HepG2 (cell line): ENCODE measurements around the gene ALDOA. TPM values are rescaled to one million over a fixed set of nuclear protein-coding genes. Genes with fewer than 3 reads are reported as not detected.

Experiments
- CHD2 ChIP-seq: IDR thresholded peaks from 2 replicates; pipeline ENCODE4 v1.6.1; 2011; ENCODE audit warnings: low read depth, low read length, improper control_type of control experiment
- DZIP1 ChIP-seq: sonication (generic); formaldehyde crosslinking; IDR thresholded peaks from 2 replicates; pipeline ENCODE4 v1.5.0; 2020; ENCODE audit warnings: mild to moderate bottlenecking, missing genetic modification reagents
- GMEB1 ChIP-seq: sonication (generic); formaldehyde crosslinking; IDR thresholded peaks from 2 replicates; pipeline ENCODE4 v1.5.1; 2020; ENCODE audit warnings: missing genetic modification reagents, mild to moderate bottlenecking, borderline replicate concordance
- HNRNPLL ChIP-seq: fragments of 200-400 bp; formaldehyde crosslinking; IDR thresholded peaks from 2 replicates; pipeline ENCODE4 v1.6.1; 2017; ENCODE audit warnings: mild to moderate bottlenecking, low read depth, low read length; ENCODE audit not compliant: poor library complexity, severe bottlenecking
- HOMEZ ChIP-seq: IDR thresholded peaks from 2 replicates; pipeline ENCODE4 v1.6.1; 2016; ENCODE audit warnings: low read depth
- HOXA7 ChIP-seq: sonication (generic); formaldehyde crosslinking; IDR thresholded peaks from 2 replicates; pipeline ENCODE4 v1.8.1; 2022; ENCODE audit warnings: mild to moderate bottlenecking, missing genetic modification reagents, moderate library complexity
- IRF9 ChIP-seq: sonication (generic); formaldehyde crosslinking; IDR thresholded peaks from 2 replicates; pipeline ENCODE4 v1.8.0; 2022; ENCODE audit warnings: missing genetic modification reagents, mild to moderate bottlenecking, borderline replicate concordance
- JDP2 ChIP-seq: sonication (generic); formaldehyde crosslinking; IDR thresholded peaks from 2 replicates; pipeline ENCODE4 v1.8.1; 2022; ENCODE audit warnings: missing genetic modification reagents, borderline replicate concordance
- MBNL3 ChIP-seq: fragments of 250-450 bp; sonication (Bioruptor Pico); conservative IDR thresholded peaks from 2 replicates; pipeline ENCODE4 v1.8.0; 2022; ENCODE audit warnings: mild to moderate bottlenecking, inconsistent platforms
- NCOA1 ChIP-seq: sonication (generic); formaldehyde crosslinking; IDR thresholded peaks from 2 replicates; pipeline ENCODE4 v1.9.0; 2021; ENCODE audit warnings: missing genetic modification reagents
- NKX3-1 ChIP-seq: sonication (generic); formaldehyde crosslinking; IDR thresholded peaks from 2 replicates; pipeline ENCODE4 v1.5.0; 2020; ENCODE audit warnings: missing genetic modification reagents
- PCBP1 ChIP-seq: fragments of 200-400 bp; formaldehyde crosslinking; IDR thresholded peaks from 2 replicates; pipeline ENCODE4 v1.6.1; 2017; ENCODE audit warnings: mild to moderate bottlenecking, low read depth, low read length, borderline replicate concordance
- SMAD3 ChIP-seq: sonication (generic); formaldehyde crosslinking; IDR thresholded peaks from 2 replicates; pipeline ENCODE4 v1.4.0; 2020; ENCODE audit warnings: missing genetic modification reagents
- ZBTB3 ChIP-seq: sonication (generic); formaldehyde crosslinking; IDR thresholded peaks from 2 replicates; pipeline ENCODE4 v1.4.0; 2020; ENCODE audit warnings: low read depth, mild to moderate bottlenecking, moderate library complexity, missing genetic modification reagents, borderline replicate concordance
- ZFX ChIP-seq: sonication (generic); formaldehyde crosslinking; IDR thresholded peaks from 2 replicates; pipeline ENCODE4 v1.4.0; 2020; ENCODE audit warnings: mild to moderate bottlenecking, low read depth, missing genetic modification reagents, moderate library complexity
- ZKSCAN8 ChIP-seq: IDR thresholded peaks from 2 replicates; pipeline ENCODE4 v1.6.1; 2016; ENCODE audit warnings: borderline replicate concordance, missing genetic modification reagents, missing compliant biosample characterization
- ZNF20 ChIP-seq: sonication (generic); formaldehyde crosslinking; IDR thresholded peaks from 2 replicates; pipeline ENCODE4 v1.4.0; 2020; ENCODE audit warnings: mild to moderate bottlenecking, moderate library complexity, missing genetic modification reagents
- ZNF329 ChIP-seq: sonication (generic); formaldehyde crosslinking; IDR thresholded peaks from 2 replicates; pipeline ENCODE4 v1.9.0; 2021; ENCODE audit warnings: low read depth, mild to moderate bottlenecking, missing genetic modification reagents
- ZNF510 ChIP-seq: sonication (generic); formaldehyde crosslinking; IDR thresholded peaks from 2 replicates; pipeline ENCODE4 v1.4.0; 2020; ENCODE audit warnings: low read depth, mild to moderate bottlenecking, missing genetic modification reagents
- ZNF570 ChIP-seq: sonication (generic); formaldehyde crosslinking; IDR thresholded peaks from 2 replicates; pipeline ENCODE4 v1.4.0; 2020; ENCODE audit warnings: mild to moderate bottlenecking, missing genetic modification reagents, borderline replicate concordance
- ZNF761 ChIP-seq: sonication (generic); formaldehyde crosslinking; conservative IDR thresholded peaks from 2 replicates; pipeline ENCODE4 v1.4.0; 2020; ENCODE audit warnings: mild to moderate bottlenecking, missing genetic modification reagents
- ZSCAN21 ChIP-seq: sonication (generic); formaldehyde crosslinking; IDR thresholded peaks from 2 replicates; pipeline ENCODE4 v1.8.0; 2022; ENCODE audit warnings: mild to moderate bottlenecking, missing genetic modification reagents, moderate library complexity, borderline replicate concordance
- polyA plus RNA-seq, 8 experiments: library from polyadenylated mRNA; depleted of rRNA in 3 of 8; stranded (reverse) in 7 of 8; unstranded in 1 of 8; fragments of >200 nt; fragmentation: Illumina TruSeq in 4 of 8; extraction: Trizol in 4 of 8; gene quantifications; 2 replicates each; pipeline versions ENCODE4 v1.2.1 to v1.2.3, GENCODE V29; 2011 to 2016; ENCODE audit warnings: low read depth in 4 of 8, missing spikeins in 1 of 8, mixed read lengths in 1 of 8; ENCODE audit not compliant: insufficient read depth in 1 of 8
- total RNA-seq, 5 experiments: library from RNA; depleted of rRNA; stranded (reverse); fragments of >200 nt; fragmentation: Illumina TruSeq; extraction: Trizol; gene quantifications; 2 replicates each; pipeline ENCODE4 v1.2.3, GENCODE V29; 2016; ENCODE audit warnings: low read depth in 1 of 5

ALDOA gene
- total and polyA plus RNA-seq, 2 of the 13 experiments (the other 11 are each of a cell fraction or from before 2014, with no cell fraction given) = 925 to 1,884 TPM

GRCh38 chr16:30096105-30096861, 30.7 kb downstream of the ALDOA start, which contains the start of gene YPEL3 (continued):
- TF ChIP-seq GMEB1 (CRISPR knock-in tag) (peak; percentile 68; the same call in 1 of the 2 replicates), NKX3-1 (CRISPR knock-in tag) (no peak), ZSCAN21 (CRISPR knock-in tag) (no peak; the same call in 1 of the 2 replicates), DZIP1 (CRISPR knock-in tag) (peak; percentile 88; the same call in 1 of the 2 replicates), JDP2 (CRISPR knock-in tag) (no peak), MBNL3 (CRISPR knock-in tag) (no peak), CHD2 (peak; percentile 53; the same call in 1 of the 2 replicates), HOXA7 (CRISPR knock-in tag) (no peak), IRF9 (CRISPR knock-in tag) (peak; percentile 68; the same call in 1 of the 2 replicates), PCBP1 (no peak), ZNF510 (0 out of 2 replicates have a peak, but pooled peaks have one; percentile 53), ZNF329 (CRISPR knock-in tag) (0 out of 2 replicates have a peak, but pooled peaks have one; percentile 35), ZBTB3 (CRISPR knock-in tag) (0 out of 2 replicates have a peak, but pooled peaks have one; percentile 34), ZNF570 (CRISPR knock-in tag) (no peak), ZFX (CRISPR knock-in tag) (peak; percentile 96), HOMEZ (peak; percentile 52; the same call in 1 of the 2 replicates), SMAD3 (CRISPR knock-in tag) (no peak), ZNF761 (peak; percentile 65; the same call in 1 of the 2 replicates), ZNF20 (CRISPR knock-in tag) (no peak), NCOA1 (peak; percentile 40; the same call in 1 of the 2 replicates), HNRNPLL (peak; percentile 67), ZKSCAN8 (CRISPR knock-in tag) (0 out of 2 replicates have a peak, but pooled peaks have one; percentile 17)
